Tibial nerve (tissue), 4 donors: Measurements from ENCODE around the gene DTX3. TPM values are rescaled to one million over a fixed set of nuclear protein-coding genes. Genes with fewer than 3 reads are reported as not detected.
"Not testable (repeated sequence)": the region's sequence is repeated elsewhere in the genome, so short reads cannot be mapped to it uniquely, and the experiment has no call there.

Experiments used
- DNase-seq, 2 donors: peaks; one replicate each; pipeline ENCODE4 v3.0.0-alpha.2; 2019; ENCODE audit warnings: low spot score in 2 of 2
- H3K27ac ChIP-seq, 4 donors: fragments of 200-600 bp; sonication (generic) in 3 of 4; one replicate each; pipeline ENCODE4 v1.5.1; 2017 to 2019; ENCODE audit warnings: mild to moderate bottlenecking in 1 of 4
- H3K27me3 ChIP-seq, 2 donors: fragments of 200-600 bp; sonication (generic) in 1 of 2; one replicate each; pipeline versions ENCODE4 v1.5.1 to v1.6.0; 2017 to 2019
- H3K36me3 ChIP-seq, 3 donors: fragments of 200-600 bp; sonication (generic); one replicate each; pipeline ENCODE4 v1.5.1; 2018 to 2019
- H3K4me1 ChIP-seq, 4 donors: fragments of 200-600 bp; sonication (generic) in 3 of 4; one replicate each; pipeline ENCODE4 v1.5.1; 2017 to 2019
- H3K4me3 ChIP-seq, 4 donors: fragments of 200-600 bp; sonication (generic) in 3 of 4; one replicate each; pipeline ENCODE4 v1.5.1; 2017 to 2019; ENCODE audit warnings: mild to moderate bottlenecking in 1 of 4, moderate library complexity in 1 of 4
- H3K9me3 ChIP-seq, 4 donors: fragments of 200-600 bp; sonication (generic) in 3 of 4; one replicate each; pipeline ENCODE4 v1.5.1; 2017 to 2019
- EP300 ChIP-seq, 2 donors: sonication (generic); formaldehyde crosslinking; IDR thresholded peaks; one replicate each; pipeline ENCODE4 v1.6.1; 2017; ENCODE audit warnings: antibody characterized with exemption in 2 of 2, mild to moderate bottlenecking in 1 of 2
- POLR2A ChIP-seq, 2 donors: fragments of 450-650 bp; IDR thresholded peaks; one replicate each; pipeline ENCODE4 v1.6.1; 2017; ENCODE audit warnings: antibody characterized with exemption in 2 of 2, mild to moderate bottlenecking in 2 of 2, moderate library complexity in 2 of 2
- WGBS, 2 donors: methylation state at CpG; one replicate each; pipeline ENCODE4 v1.1.5; 2018; 5-methylcytosine and 5-hydroxymethylcytosine counted together
- total RNA-seq, 4 donors: library from RNA; depleted of rRNA; stranded (reverse); fragments of >200 nt; gene quantifications; one replicate each; pipeline ENCODE4 v1.1.0, GENCODE V29; 2016
- TF ChIP-seq, protein P1 (sequence below), 5 experiments: fragments of 200-600 bp in 3 of 5; fragments of 450-650 bp in 2 of 5; sonication (generic) in 3 of 5; IDR thresholded peaks; one replicate each; pipeline ENCODE4 v1.5.1; 2016 to 2019; ENCODE audit warnings: antibody characterized with exemption in 5 of 5, mild to moderate bottlenecking in 3 of 5, moderate library complexity in 2 of 5

DTX3 gene
- 10 to 100 TPM; 19.0 to 33.1 (median 28.1) TPM for total RNA-seq

DNA sequence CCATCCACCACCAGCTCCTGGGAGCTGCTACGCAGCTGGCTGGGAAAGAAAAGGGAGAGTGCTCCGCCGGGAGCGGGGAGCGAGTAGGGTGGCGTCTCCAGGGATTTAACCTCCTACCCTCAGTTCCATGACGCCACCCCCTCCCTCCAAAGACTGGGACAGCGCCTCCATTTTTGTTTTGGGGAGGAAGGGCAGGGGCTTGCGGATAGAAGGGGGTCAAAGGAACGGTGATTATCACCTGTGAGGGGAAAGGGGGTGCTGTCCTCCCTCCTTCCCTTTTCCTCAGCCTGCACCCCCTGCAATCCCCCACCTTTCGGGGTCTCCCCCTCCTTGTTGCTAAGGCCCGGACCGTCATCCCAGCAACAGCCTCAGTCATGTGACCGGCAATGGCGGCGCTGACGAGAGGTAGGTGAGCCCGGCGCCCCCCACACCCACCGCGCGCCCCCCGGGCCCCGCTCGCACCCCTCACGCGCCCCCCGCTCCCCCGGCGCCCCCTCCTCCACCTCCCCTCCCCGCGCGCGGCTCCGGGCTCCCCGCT is at the start of gene DTX3:
TSS of gene DTX3 (plus strand) at position 371 of the 538 bp plus-strand sequence. CDS start 1,694 bp downstream, outside the sequence.
- H3K4me1 ChIP-seq: peaks cover 0 to 55% (median 9%) of the 10 kb centered on the region in 4 donors
- H3K27ac ChIP-seq: peak within 1 kb of the TSS; percentile 80 to 97 (median 91)
- no peaks in the 10 kb centered on the region for H3K27me3 ChIP-seq
- peak within 1 kb of the TSS; percentile 45 to 85 (median 64) for H3K4me3 ChIP-seq
- 1 to 2% methylated on average over 24 to 30 of the region's 36 CpGs for WGBS, 2 donors
- peaks cover 0 to 50% (median 0%) of the 10 kb centered on the region in 3 donors for H3K36me3 ChIP-seq
- TF ChIP-seq EP300 (IDR thresholded peaks at IDR 0.05): no peak
- TF ChIP-seq, protein P1, sequence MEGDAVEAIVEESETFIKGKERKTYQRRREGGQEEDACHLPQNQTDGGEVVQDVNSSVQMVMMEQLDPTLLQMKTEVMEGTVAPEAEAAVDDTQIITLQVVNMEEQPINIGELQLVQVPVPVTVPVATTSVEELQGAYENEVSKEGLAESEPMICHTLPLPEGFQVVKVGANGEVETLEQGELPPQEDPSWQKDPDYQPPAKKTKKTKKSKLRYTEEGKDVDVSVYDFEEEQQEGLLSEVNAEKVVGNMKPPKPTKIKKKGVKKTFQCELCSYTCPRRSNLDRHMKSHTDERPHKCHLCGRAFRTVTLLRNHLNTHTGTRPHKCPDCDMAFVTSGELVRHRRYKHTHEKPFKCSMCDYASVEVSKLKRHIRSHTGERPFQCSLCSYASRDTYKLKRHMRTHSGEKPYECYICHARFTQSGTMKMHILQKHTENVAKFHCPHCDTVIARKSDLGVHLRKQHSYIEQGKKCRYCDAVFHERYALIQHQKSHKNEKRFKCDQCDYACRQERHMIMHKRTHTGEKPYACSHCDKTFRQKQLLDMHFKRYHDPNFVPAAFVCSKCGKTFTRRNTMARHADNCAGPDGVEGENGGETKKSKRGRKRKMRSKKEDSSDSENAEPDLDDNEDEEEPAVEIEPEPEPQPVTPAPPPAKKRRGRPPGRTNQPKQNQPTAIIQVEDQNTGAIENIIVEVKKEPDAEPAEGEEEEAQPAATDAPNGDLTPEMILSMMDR (IDR thresholded peaks at IDR 0.05): no peak
- no peak for TF ChIP-seq POLR2A (IDR thresholded peaks at IDR 0.05)
- DNase-seq: peak in 1 of 2 donors; percentile 43
- H3K9me3 ChIP-seq: no peaks in the 10 kb centered on the region

DNA sequence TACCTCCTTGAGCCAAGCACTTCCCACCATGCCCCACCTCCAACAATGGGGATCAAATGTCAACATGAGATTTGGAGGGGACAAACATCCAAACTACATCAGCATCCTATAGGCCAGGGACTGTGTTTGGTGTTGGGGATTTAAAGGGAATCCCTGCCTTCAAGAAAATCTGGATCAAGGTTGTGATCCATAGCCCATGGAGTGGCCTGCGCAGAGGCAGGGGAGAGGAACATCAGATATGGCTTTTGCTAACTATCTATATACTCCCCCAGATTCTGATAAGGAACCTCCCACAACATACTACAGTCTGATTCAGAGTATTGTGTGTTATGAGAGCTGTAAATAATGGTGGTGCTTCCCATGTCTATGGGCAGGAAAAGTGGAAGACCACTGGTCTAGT is 49.7 kb upstream of the DTX3 start:
- WGBS, 2 donors: 89 to 100% methylated on average over 1 of the region's 1 CpG
- Histone ChIP-seq H3K27ac (no peak overlapping the region), H3K27me3 (peaks cover 0 to 12% of the 10 kb centered on the region in 2 donors), H3K4me1 (peaks cover 0 to 6% (median 6%) of the 10 kb centered on the region in 4 donors), H3K9me3 (no peaks in the 10 kb centered on the region), H3K36me3 (no peaks in the 10 kb centered on the region), H3K4me3 (no peak overlapping the region)
- DNase-seq: no peak
- TF ChIP-seq, protein P1 (IDR thresholded peaks at IDR 0.05): no peak
- TF ChIP-seq POLR2A (IDR thresholded peaks at IDR 0.05) (no peak), EP300 (IDR thresholded peaks at IDR 0.05) (no peak)

GRCh38 chr12:57558864-57559263 is 45.8 kb upstream of the DTX3 start:
- 83 to 85% methylated on average over 4 of the region's 4 CpGs for WGBS, 2 donors
- H3K27me3 ChIP-seq: no peaks in the 10 kb centered on the region

DNA sequence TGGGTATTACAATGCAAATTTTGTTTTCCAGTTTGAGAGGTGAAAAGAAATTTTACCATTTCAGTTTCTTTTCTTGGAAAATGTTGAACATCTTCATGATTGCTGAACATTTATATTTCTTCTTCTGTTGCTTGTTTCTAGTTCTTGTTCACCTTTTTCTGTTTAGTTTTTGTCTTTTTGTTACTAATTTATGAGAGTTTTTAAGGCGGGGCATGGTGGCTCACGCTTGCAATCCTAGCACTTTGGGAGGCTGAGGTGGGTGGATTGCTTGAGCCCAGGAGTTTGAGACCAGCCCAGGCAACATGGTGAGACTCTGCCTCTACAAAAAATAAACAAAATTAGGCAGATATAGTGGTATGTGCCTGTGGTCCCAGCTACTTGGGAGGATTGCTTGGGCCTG is 44.1 kb upstream of the DTX3 start:
- DNase-seq: no peak
- H3K27ac ChIP-seq: no peak overlapping the region
- WGBS, 2 donors: 91 to 93% methylated on average over 2 of the region's 2 CpGs
- no peaks in the 10 kb centered on the region for H3K9me3 ChIP-seq
- no peak for TF ChIP-seq EP300 (IDR thresholded peaks at IDR 0.05)
- TF ChIP-seq, protein P1 (IDR thresholded peaks at IDR 0.05): no peak
- H3K36me3 ChIP-seq: peaks cover 0 to 4% (median 0%) of the 10 kb centered on the region in 3 donors
- H3K27me3 ChIP-seq: peaks cover 0 to 5% of the 10 kb centered on the region in 2 donors
- no peaks in the 10 kb centered on the region for H3K4me1 ChIP-seq
- no peak overlapping the region for H3K4me3 ChIP-seq

More at GRCh38 chr12:57558864-57559263, 45.8 kb upstream of the DTX3 start:
- TF ChIP-seq EP300 (IDR thresholded peaks at IDR 0.05) (no peak), POLR2A (IDR thresholded peaks at IDR 0.05) (no peak)
- TF ChIP-seq, protein P1 (IDR thresholded peaks at IDR 0.05): no peak
- DNase-seq: no peak
- H3K9me3 ChIP-seq: no peaks in the 10 kb centered on the region
- H3K4me3 ChIP-seq: no peak overlapping the region
- no peak overlapping the region for H3K27ac ChIP-seq
- no peaks in the 10 kb centered on the region for H3K4me1 ChIP-seq
- no peaks in the 10 kb centered on the region for H3K36me3 ChIP-seq

- H3K27ac ChIP-seq, H3K27me3 ChIP-seq, H3K36me3 ChIP-seq, DNase-seq, H3K4me3 ChIP-seq, H3K9me3 ChIP-seq, H3K4me1 ChIP-seq: not testable (repeated sequence)
- WGBS, 2 donors: 55 to 76% methylated on average over 1 of the region's 1 CpG
Measured at GRCh38 chr12:57561117-57561516, 43.5 kb upstream of the DTX3 start.
